Measurements from ENCODE around the gene GNAL.

GNAL gene

GRCh38 chr18:11886577-11887110, 197.6 kb downstream of the GNAL start:
- no peaks in the 10 kb centered on the region for H3K9me3 ChIP-seq (replicated peaks in 1 of 2; ENCODE audit: control insufficient read depth in 2 of 2, insufficient read depth in 1 of 2, low read depth in 1 of 2, low read length in 2 of 2)
- peak overlapping the region; percentile 75 for H3K23ac ChIP-seq (ENCODE audit: low read depth, low read length, poor library complexity)
- H3K9ac ChIP-seq (ENCODE audit: low read depth, low read length, poor library complexity) = peak overlapping the region; percentile 40
- no peaks in the 10 kb centered on the region for H3K79me1 ChIP-seq (ENCODE audit: low read depth, low read length)
- H3K14ac ChIP-seq (ENCODE audit: low read length) = no peak overlapping the region
- no peak overlapping the region for H2AK5ac ChIP-seq (ENCODE audit: low read depth, low read length)
- DNase-seq (ENCODE audit: low spot score) = no peak
- H4K91ac ChIP-seq (ENCODE audit: low read depth, low read length, poor library complexity) = no peak overlapping the region
- peak overlapping the region; percentile 35 for H3K18ac ChIP-seq (ENCODE audit: low read length)
- WGBS, 2 donors (ENCODE audit: extremely low coverage in 2 of 2, insufficient read length in 2 of 2, insufficient replicate concordance in 1 of 2) = no CpG with 5 or more reads among the region's 19 CpGs
- H2BK120ac ChIP-seq (ENCODE audit: low read depth, low read length) = no peak overlapping the region
- no peak overlapping the region for H2BK5ac ChIP-seq (ENCODE audit: low read length)
- H3K4me2 ChIP-seq (ENCODE audit: insufficient read depth, low read length, poor library complexity, severe bottlenecking) = no peak overlapping the region
- H3K27me3 ChIP-seq (ENCODE audit: control insufficient read depth in 3 of 3, insufficient read depth in 3 of 3, low read depth in 1 of 3, low read length in 3 of 3) = no peaks in the 10 kb centered on the region
- H3K4me1 ChIP-seq (ENCODE audit: control insufficient read depth in 2 of 2, insufficient read depth in 1 of 2, low read depth in 1 of 2, low read length in 2 of 2) = peaks cover 0 to 2% of the 10 kb centered on the region in 2 donors
- no peak overlapping the region for H2BK12ac ChIP-seq (ENCODE audit: low read length)
- H2AFZ ChIP-seq (ENCODE audit: low read length) = no peak overlapping the region
- no peak overlapping the region for H3K4me3 ChIP-seq (ENCODE audit: low read length in 2 of 2)
- H3K36me3 ChIP-seq (replicated peaks in 1 of 2; ENCODE audit: control insufficient read depth in 2 of 2, insufficient read depth in 2 of 2, low read length in 2 of 2) = peaks cover 4 to 75% of the 10 kb centered on the region in 2 donors
- H2BK15ac ChIP-seq (ENCODE audit: low read length) = peak overlapping the region; percentile 27
- no peak overlapping the region for H3K27ac ChIP-seq (replicated peaks; ENCODE audit: low read length)
- H4K8ac ChIP-seq (ENCODE audit: low read depth, low read length) = peak overlapping the region; percentile 10
- no peak overlapping the region for H3K4ac ChIP-seq (ENCODE audit: low read length)

GRCh38 chr18:11887328-11888128, 198.5 kb downstream of the GNAL start:
- Histone ChIP-seq H2BK5ac (ENCODE audit: low read length) (no peak overlapping the region), H2BK120ac (ENCODE audit: low read depth, low read length) (no peak overlapping the region), H2AFZ (ENCODE audit: low read length) (no peak overlapping the region), H3K27ac (replicated peaks; ENCODE audit: low read length) (no peak overlapping the region), H3K9ac (ENCODE audit: low read depth, low read length, poor library complexity) (no peak overlapping the region), H3K79me1 (ENCODE audit: low read depth, low read length) (no peaks in the 10 kb centered on the region), H3K23ac (ENCODE audit: low read depth, low read length, poor library complexity) (no peak overlapping the region), H2BK12ac (ENCODE audit: low read length) (no peak overlapping the region), H3K18ac (ENCODE audit: low read length) (no peak overlapping the region), H3K4ac (ENCODE audit: low read length) (no peak overlapping the region), H3K36me3 (replicated peaks in 1 of 2; ENCODE audit: control insufficient read depth in 2 of 2, insufficient read depth in 2 of 2, low read length in 2 of 2) (peaks cover 4 to 68% of the 10 kb centered on the region in 2 donors), H3K27me3 (ENCODE audit: control insufficient read depth in 3 of 3, insufficient read depth in 3 of 3, low read depth in 1 of 3, low read length in 3 of 3) (no peaks in the 10 kb centered on the region), H3K4me2 (ENCODE audit: insufficient read depth, low read length, poor library complexity, severe bottlenecking) (no peak overlapping the region), H4K8ac (ENCODE audit: low read depth, low read length) (no peak overlapping the region), H4K91ac (ENCODE audit: low read depth, low read length, poor library complexity) (no peak overlapping the region), H3K9me3 (replicated peaks in 1 of 2; ENCODE audit: control insufficient read depth in 2 of 2, insufficient read depth in 1 of 2, low read depth in 1 of 2, low read length in 2 of 2) (no peaks in the 10 kb centered on the region), H3K4me3 (ENCODE audit: low read length in 2 of 2) (no peak overlapping the region), H2BK15ac (ENCODE audit: low read length) (no peak overlapping the region), H3K4me1 (ENCODE audit: control insufficient read depth in 2 of 2, insufficient read depth in 1 of 2, low read depth in 1 of 2, low read length in 2 of 2) (peaks cover 0 to 2% of the 10 kb centered on the region in 2 donors), H3K14ac (ENCODE audit: low read length) (no peak overlapping the region), H2AK5ac (ENCODE audit: low read depth, low read length) (no peak overlapping the region)
- DNase-seq (ENCODE audit: low spot score) = no peak
- whole genome bisulfite sequencing, 2 donors (ENCODE audit: extremely low coverage in 2 of 2, insufficient read length in 2 of 2, insufficient replicate concordance in 1 of 2) = no CpG with 5 or more reads among the region's 8 CpGs

- H2BK15ac ChIP-seq (ENCODE audit: low read length) = no peak overlapping the region
- H3K27ac ChIP-seq (replicated peaks; ENCODE audit: low read length) = no peak overlapping the region
- no peak for DNase-seq (ENCODE audit: low spot score)
- no peak overlapping the region for H4K91ac ChIP-seq (ENCODE audit: low read depth, low read length, poor library complexity)
- no peak overlapping the region for H2BK120ac ChIP-seq (ENCODE audit: low read depth, low read length)
- no peak overlapping the region for H3K4me2 ChIP-seq (ENCODE audit: insufficient read depth, low read length, poor library complexity, severe bottlenecking)
- H2BK12ac ChIP-seq (ENCODE audit: low read length) = no peak overlapping the region
- H2BK5ac ChIP-seq (ENCODE audit: low read length) = no peak overlapping the region
- H3K79me1 ChIP-seq (ENCODE audit: low read depth, low read length) = no peaks in the 10 kb centered on the region
- H2AFZ ChIP-seq (ENCODE audit: low read length) = no peak overlapping the region
- no peak overlapping the region for H3K9ac ChIP-seq (ENCODE audit: low read depth, low read length, poor library complexity)
- peaks cover 4 to 74% of the 10 kb centered on the region in 2 donors for H3K36me3 ChIP-seq (replicated peaks in 1 of 2; ENCODE audit: control insufficient read depth in 2 of 2, insufficient read depth in 2 of 2, low read length in 2 of 2)
- no peak overlapping the region for H3K18ac ChIP-seq (ENCODE audit: low read length)
- H2AK5ac ChIP-seq (ENCODE audit: low read depth, low read length) = no peak overlapping the region
- H3K9me3 ChIP-seq (replicated peaks in 1 of 2; ENCODE audit: control insufficient read depth in 2 of 2, insufficient read depth in 1 of 2, low read depth in 1 of 2, low read length in 2 of 2) = no peaks in the 10 kb centered on the region
- WGBS, 2 donors (ENCODE audit: extremely low coverage in 2 of 2, insufficient read length in 2 of 2, insufficient replicate concordance in 1 of 2) = no CpG with 5 or more reads among the region's 2 CpGs
- no peak overlapping the region for H3K4me3 ChIP-seq (ENCODE audit: low read length in 2 of 2)
- no peak overlapping the region for H3K4ac ChIP-seq (ENCODE audit: low read length)
- H3K4me1 ChIP-seq (ENCODE audit: control insufficient read depth in 2 of 2, insufficient read depth in 1 of 2, low read depth in 1 of 2, low read length in 2 of 2) = peaks cover 0 to 2% of the 10 kb centered on the region in 2 donors
- H4K8ac ChIP-seq (ENCODE audit: low read depth, low read length) = no peak overlapping the region
- no peaks in the 10 kb centered on the region for H3K27me3 ChIP-seq (ENCODE audit: control insufficient read depth in 3 of 3, insufficient read depth in 3 of 3, low read depth in 1 of 3, low read length in 3 of 3)
- no peak overlapping the region for H3K14ac ChIP-seq (ENCODE audit: low read length)
- H3K23ac ChIP-seq (ENCODE audit: low read depth, low read length, poor library complexity) = no peak overlapping the region
Observed at GRCh38 chr18:11888726-11889125, 199.7 kb downstream of the GNAL start.

- H3K4me1 ChIP-seq (ENCODE audit: control insufficient read depth in 2 of 2, insufficient read depth in 1 of 2, low read depth in 1 of 2, low read length in 2 of 2) = peaks cover 0 to 2% of the 10 kb centered on the region in 2 donors
- no peak overlapping the region for H2BK15ac ChIP-seq (ENCODE audit: low read length)
- no peak overlapping the region for H3K27ac ChIP-seq (replicated peaks; ENCODE audit: low read length)
- no peak overlapping the region for H3K23ac ChIP-seq (ENCODE audit: low read depth, low read length, poor library complexity)
- no peak overlapping the region for H2BK12ac ChIP-seq (ENCODE audit: low read length)
- H3K4me2 ChIP-seq (ENCODE audit: insufficient read depth, low read length, poor library complexity, severe bottlenecking) = no peak overlapping the region
- no peak overlapping the region for H4K8ac ChIP-seq (ENCODE audit: low read depth, low read length)
- H3K4me3 ChIP-seq (ENCODE audit: low read length in 2 of 2) = no peak overlapping the region
- no peak overlapping the region for H3K9ac ChIP-seq (ENCODE audit: low read depth, low read length, poor library complexity)
- H2AK5ac ChIP-seq (ENCODE audit: low read depth, low read length) = no peak overlapping the region
- no peaks in the 10 kb centered on the region for H3K27me3 ChIP-seq (ENCODE audit: control insufficient read depth in 3 of 3, insufficient read depth in 3 of 3, low read depth in 1 of 3, low read length in 3 of 3)
- no peaks in the 10 kb centered on the region for H3K79me1 ChIP-seq (ENCODE audit: low read depth, low read length)
- no peak overlapping the region for H2BK120ac ChIP-seq (ENCODE audit: low read depth, low read length)
- no peak overlapping the region for H2BK5ac ChIP-seq (ENCODE audit: low read length)
- no peak overlapping the region for H3K14ac ChIP-seq (ENCODE audit: low read length)
- no peak overlapping the region for H3K18ac ChIP-seq (ENCODE audit: low read length)
- no CpG with 5 or more reads among the region's 5 CpGs for WGBS, 2 donors (ENCODE audit: extremely low coverage in 2 of 2, insufficient read length in 2 of 2, insufficient replicate concordance in 1 of 2)
- H3K9me3 ChIP-seq (replicated peaks in 1 of 2; ENCODE audit: control insufficient read depth in 2 of 2, insufficient read depth in 1 of 2, low read depth in 1 of 2, low read length in 2 of 2) = no peaks in the 10 kb centered on the region
- no peak for DNase-seq (ENCODE audit: low spot score)
- H2AFZ ChIP-seq (ENCODE audit: low read length) = no peak overlapping the region
- peaks cover 3 to 71% of the 10 kb centered on the region in 2 donors for H3K36me3 ChIP-seq (replicated peaks in 1 of 2; ENCODE audit: control insufficient read depth in 2 of 2, insufficient read depth in 2 of 2, low read length in 2 of 2)
- H4K91ac ChIP-seq (ENCODE audit: low read depth, low read length, poor library complexity) = no peak overlapping the region
- no peak overlapping the region for H3K4ac ChIP-seq (ENCODE audit: low read length)
Observed at GRCh38 chr18:11889284-11889683, 200.2 kb downstream of the GNAL start.

All from neuronal stem cell (in vitro differentiated cells).